ENCODE data around the gene SOAT1.

GRCh38 chr1:179298952-179299351 is 5.4 kb downstream of the SOAT1 start:
- TF ChIP-seq SUZ12 (IDR thresholded peaks at IDR 0.05) (no peak), NFRKB (IDR thresholded peaks at IDR 0.05) (no peak), FOXM1 (IDR thresholded peaks at IDR 0.05; ENCODE audit: borderline replicate concordance) (no peak), ARNT (IDR thresholded peaks at IDR 0.05) (no peak), TARDBP (IDR thresholded peaks at IDR 0.05) (no peak), ZNF384 (IDR thresholded peaks at IDR 0.05) (no peak), SP1 (IDR thresholded peaks at IDR 0.05) (no peak), FOXA1 (IDR thresholded peaks at IDR 0.05) (no peak)

Data from HEK293T (cell line).